Neutrophil (primary cell): ENCODE data around the gene CARD10.

Experiments
- H3K27ac ChIP-seq: fragments of 200-600 bp; sonication (generic); 2 replicates; pipeline ENCODE4 v1.5.1; 2016; ENCODE audit warnings: mild to moderate bottlenecking, moderate library complexity
- H3K27me3 ChIP-seq: fragments of 200-600 bp; sonication (generic); 2 replicates; pipeline ENCODE4 v1.6.0; 2016; ENCODE audit warnings: mild to moderate bottlenecking
- H3K36me3 ChIP-seq: fragments of 200-600 bp; sonication (generic); 2 replicates; pipeline ENCODE4 v1.5.1; 2017
- H3K4me1 ChIP-seq, 2 experiments: fragments of 200-600 bp in 1 of 2; sonication (generic) in 1 of 2; 1 replicate in 1 of 2; 2 replicates in 1 of 2; pipeline versions ENCODE4 v1.5.1 to v1.6.1; 2013 to 2016; ENCODE audit warnings: low read depth in 1 of 2, low read length in 1 of 2, mild to moderate bottlenecking in 1 of 2, moderate library complexity in 1 of 2; ENCODE audit not compliant: control insufficient read depth in 1 of 2, insufficient read depth in 1 of 2
- H3K4me3 ChIP-seq, 2 experiments: fragments of 200-600 bp in 1 of 2; sonication (generic) in 1 of 2; 1 replicate in 1 of 2; 2 replicates in 1 of 2; pipeline ENCODE4 v1.5.1; 2013 to 2016; ENCODE audit warnings: low read depth in 1 of 2, low read length in 1 of 2, mild to moderate bottlenecking in 1 of 2, moderate library complexity in 1 of 2
- H3K9me3 ChIP-seq: fragments of 200-600 bp; sonication (generic); 2 replicates; pipeline ENCODE4 v1.5.1; 2016
- CTCF ChIP-seq: fragments of 200-600 bp; sonication (generic); IDR thresholded peaks from 2 replicates; pipeline ENCODE4 v1.5.1; 2016; ENCODE audit warnings: antibody characterized with exemption

Gene CARD10

DNA sequence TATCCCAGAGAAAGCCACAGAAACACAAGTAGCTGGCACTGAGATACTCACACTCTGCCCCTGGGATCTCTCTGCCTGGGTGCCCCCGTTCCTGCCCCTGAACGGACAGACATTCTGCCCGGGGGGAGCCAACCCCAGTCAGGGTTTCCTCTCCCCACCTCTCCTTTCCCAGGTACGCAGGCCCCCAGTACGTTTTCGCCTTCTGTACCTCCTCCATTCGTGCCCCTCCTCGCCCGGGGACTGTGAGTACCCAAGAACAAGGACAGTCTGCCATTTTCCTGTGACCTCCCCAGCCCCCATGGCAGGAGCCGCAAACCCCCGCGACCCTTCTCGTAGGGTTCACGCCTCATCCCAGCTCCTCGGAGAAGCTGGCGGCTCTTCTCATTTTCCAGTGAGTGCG, 62.9 kb downstream of the CARD10 start:
- H3K9me3 ChIP-seq = no peaks in the 10 kb centered on the region
- peaks cover 18% of the 10 kb centered on the region for H3K27me3 ChIP-seq
- TF ChIP-seq CTCF = no peak
- no peak overlapping the region for H3K27ac ChIP-seq
- H3K4me3 ChIP-seq = no peak overlapping the region
- no peaks in the 10 kb centered on the region for H3K36me3 ChIP-seq
- no peaks in the 10 kb centered on the region for H3K4me1 ChIP-seq

- no peak overlapping the region for H3K27ac ChIP-seq
- H3K27me3 ChIP-seq = peaks cover 18% of the 10 kb centered on the region
Observed at GRCh38 chr22:37455896-37456295, 63.3 kb downstream of the CARD10 start.

GRCh38 chr22:37454857-37455686, 64.1 kb downstream of the CARD10 start:
- no peak for TF ChIP-seq CTCF
- Histone ChIP-seq H3K36me3 (no peaks in the 10 kb centered on the region), H3K4me3 (no peak overlapping the region), H3K27me3 (peaks cover 24% of the 10 kb centered on the region), H3K27ac (no peak overlapping the region), H3K4me1 (no peaks in the 10 kb centered on the region), H3K9me3 (no peaks in the 10 kb centered on the region)

More at GRCh38 chr22:37455896-37456295, 63.3 kb downstream of the CARD10 start:
- Histone ChIP-seq H3K36me3 (no peaks in the 10 kb centered on the region), H3K9me3 (no peaks in the 10 kb centered on the region), H3K4me3 (no peak overlapping the region), H3K4me1 (no peaks in the 10 kb centered on the region)
- TF ChIP-seq CTCF = no peak

GRCh38 chr22:37453696-37454095, 65.5 kb downstream of the CARD10 start:
- TF ChIP-seq CTCF = no peak
- no peak overlapping the region for H3K4me3 ChIP-seq
- no peak overlapping the region for H3K27ac ChIP-seq
- no peaks in the 10 kb centered on the region for H3K36me3 ChIP-seq
- H3K9me3 ChIP-seq = no peaks in the 10 kb centered on the region
- H3K4me1 ChIP-seq = no peaks in the 10 kb centered on the region
- H3K27me3 ChIP-seq = peaks cover 35% of the 10 kb centered on the region

GRCh38 chr22:37451218-37451617, 68.0 kb downstream of the CARD10 start:
- Histone ChIP-seq H3K27me3 (peaks cover 40% of the 10 kb centered on the region), H3K4me1 (no peaks in the 10 kb centered on the region), H3K4me3 (no peak overlapping the region), H3K36me3 (no peaks in the 10 kb centered on the region), H3K9me3 (no peaks in the 10 kb centered on the region), H3K27ac (no peak overlapping the region)
- no peak for TF ChIP-seq CTCF
